ENCODE data around the gene REG1B. TPM values are rescaled to one million over a fixed set of nuclear protein-coding genes. Genes with fewer than 3 reads are reported as not detected.

Gene REG1B
- not detected for total RNA-seq

GRCh38 chr2:79087785-79088364 is at the start of gene REG1B:
REG1B (minus strand) TSS chr2:79087993; CDS start chr2:79087612, 381 bp downstream.
- no peak for DNase-seq

GRCh38 chr2:79131687-79132086 is 43.9 kb upstream of the REG1B start:
- DNase-seq: no peak

- no peak for DNase-seq
These were observed 42.0 kb upstream of the REG1B start for GRCh38 chr2:79129804-79130203.

- no peak for DNase-seq
These were observed 41.5 kb upstream of the REG1B start for GRCh38 chr2:79129260-79129659.

- no peak for DNase-seq
These were observed 40.6 kb upstream of the REG1B start for GRCh38 chr2:79128406-79128805.

- DNase-seq: peak; percentile 68
These were observed 37.9 kb upstream of the REG1B start for GRCh38 chr2:79125721-79125985.

GRCh38 chr2:79124907-79125720 is 37.3 kb upstream of the REG1B start:
- DNase-seq: no peak

GRCh38 chr2:79122676-79123075 is 34.9 kb upstream of the REG1B start:
- no peak for DNase-seq

GRCh38 chr2:79120194-79120713 is 32.5 kb upstream of the REG1B start, which contains the start of gene REG1A:
REG1A (plus strand) TSS chr2:79120488; CDS start chr2:79120862, 374 bp downstream.
- DNase-seq: no peak

GRCh38 chr2:79116997-79117928 is 29.5 kb upstream of the REG1B start:
- no peak for DNase-seq

GRCh38 chr2:79114797-79115494 is 27.2 kb upstream of the REG1B start:
- no peak for DNase-seq

GRCh38 chr2:79112269-79112668 is 24.5 kb upstream of the REG1B start:
- DNase-seq: no peak

GRCh38 chr2:79105259-79105658 is 17.5 kb upstream of the REG1B start:
- no peak for DNase-seq

GRCh38 chr2:79103214-79103613 is 15.4 kb upstream of the REG1B start:
- no peak for DNase-seq

- no peak for DNase-seq
These were observed 13.2 kb upstream of the REG1B start for GRCh38 chr2:79101024-79101423.

GRCh38 chr2:79100285-79100684 is 12.5 kb upstream of the REG1B start:
- DNase-seq: no peak

GRCh38 chr2:79099140-79099686 is 11.4 kb upstream of the REG1B start:
- DNase-seq: no peak

GRCh38 chr2:79097843-79098242 is 10.1 kb upstream of the REG1B start:
- DNase-seq: no peak

GRCh38 chr2:79090693-79091092 is 2.9 kb upstream of the REG1B start:
- DNase-seq: no peak

GRCh38 chr2:79086255-79086654 is 1.5 kb downstream of the REG1B start:
- DNase-seq: no peak

- DNase-seq: no peak
These were observed 2.4 kb downstream of the REG1B start for GRCh38 chr2:79085382-79085781.
